Measurements from ENCODE around the gene C1QTNF12.

The C1QTNF12 gene

GRCh38 chr1:1228596-1229321, 17.8 kb downstream of the C1QTNF12 start:
- ChIA-PET CTCF (no interaction called here), POLR2A (no interaction called here)
- TF ChIP-seq SUZ12 (IDR thresholded peaks at IDR 0.05) = no peak
- no peak for TF ChIP-seq FOXA1 (IDR thresholded peaks at IDR 0.05)
- TF ChIP-seq HDGF (IDR thresholded peaks at IDR 0.05; ENCODE audit: borderline replicate concordance) = no peak
- TF ChIP-seq NFRKB (IDR thresholded peaks at IDR 0.05) = no peak
- no peak for TF ChIP-seq L3MBTL2 (conservative IDR thresholded peaks at IDR 0.05)
- no peak for TF ChIP-seq SP1 (IDR thresholded peaks at IDR 0.05)
- DNase-seq (ENCODE audit: extremely low spot score) = no peak

GRCh38 chr1:1228187-1228586, 18.3 kb downstream of the C1QTNF12 start:
- ChIA-PET CTCF (interaction anchor here (0.5 kb wide), 1 partner anchor 72 kb away, joined by 3 read pairs; no protein-coding TSS in a partner anchor), POLR2A (no interaction called here)
- DNase-seq (ENCODE audit: extremely low spot score) = no peak
- no peak for TF ChIP-seq HDGF (IDR thresholded peaks at IDR 0.05; ENCODE audit: borderline replicate concordance)
- TF ChIP-seq LEF1 (IDR thresholded peaks at IDR 0.05; ENCODE audit: borderline replicate concordance) = no peak
- no peak for TF ChIP-seq ZNF384 (IDR thresholded peaks at IDR 0.05)

GRCh38 chr1:1227386-1227785, 19.1 kb downstream of the C1QTNF12 start:
- ChIA-PET POLR2A (no interaction called here), CTCF (interaction anchor here (0.5 kb wide), 1 partner anchor 73 kb away, joined by 3 read pairs; no protein-coding TSS in a partner anchor)
- no peak for DNase-seq (ENCODE audit: extremely low spot score)
- TF ChIP-seq FOXM1 (IDR thresholded peaks at IDR 0.05; ENCODE audit: borderline replicate concordance) (no peak), NFRKB (IDR thresholded peaks at IDR 0.05) (no peak)

- no peak for TF ChIP-seq BHLHE40 (IDR thresholded peaks at IDR 0.05; ENCODE audit: borderline replicate concordance)
- no peak for TF ChIP-seq FOXK2 (IDR thresholded peaks at IDR 0.05)
- no peak for TF ChIP-seq SUZ12 (IDR thresholded peaks at IDR 0.05)
- no peak for TF ChIP-seq ZNF384 (IDR thresholded peaks at IDR 0.05)
- TF ChIP-seq HDGF (IDR thresholded peaks at IDR 0.05; ENCODE audit: borderline replicate concordance) = no peak
- TF ChIP-seq CTBP1 (IDR thresholded peaks at IDR 0.05; ENCODE audit: borderline replicate concordance) = no peak
- TF ChIP-seq L3MBTL2 (conservative IDR thresholded peaks at IDR 0.05) = no peak
- no peak for TF ChIP-seq NFRKB (IDR thresholded peaks at IDR 0.05)
- no peak for TF ChIP-seq LEF1 (IDR thresholded peaks at IDR 0.05; ENCODE audit: borderline replicate concordance)
- TF ChIP-seq FOXA1 (IDR thresholded peaks at IDR 0.05) = no peak
- TF ChIP-seq FOXM1 (IDR thresholded peaks at IDR 0.05; ENCODE audit: borderline replicate concordance) = no peak
- no peak for TF ChIP-seq PKNOX1 (IDR thresholded peaks at IDR 0.05)
- no peak for TF ChIP-seq TARDBP (IDR thresholded peaks at IDR 0.05)
- no peak for TF ChIP-seq SP1 (IDR thresholded peaks at IDR 0.05)
- no peak for TF ChIP-seq ARNT (IDR thresholded peaks at IDR 0.05)
- no peak for TF ChIP-seq ELF4 (IDR thresholded peaks at IDR 0.05)
- POLR2A ChIA-PET = no interaction called here
- CTCF ChIA-PET = no interaction called here
- DNase-seq (ENCODE audit: extremely low spot score) = no peak
These were observed 19.8 kb downstream of the C1QTNF12 start for GRCh38 chr1:1226566-1227362.

- CTCF ChIA-PET = no interaction called here
- POLR2A ChIA-PET = no interaction called here
- TF ChIP-seq ZNF384 (IDR thresholded peaks at IDR 0.05) (no peak), FOXM1 (IDR thresholded peaks at IDR 0.05; ENCODE audit: borderline replicate concordance) (no peak), L3MBTL2 (conservative IDR thresholded peaks at IDR 0.05) (no peak), ARNT (IDR thresholded peaks at IDR 0.05) (no peak), PKNOX1 (IDR thresholded peaks at IDR 0.05) (no peak), NFRKB (IDR thresholded peaks at IDR 0.05) (no peak)
- DNase-seq (ENCODE audit: extremely low spot score) = no peak
These were observed 20.6 kb downstream of the C1QTNF12 start for GRCh38 chr1:1225913-1226312.

- TF ChIP-seq SUZ12 (IDR thresholded peaks at IDR 0.05) (no peak), CTBP1 (IDR thresholded peaks at IDR 0.05; ENCODE audit: borderline replicate concordance) (no peak), NFRKB (IDR thresholded peaks at IDR 0.05) (no peak), ARNT (IDR thresholded peaks at IDR 0.05) (no peak), FOXA1 (IDR thresholded peaks at IDR 0.05) (no peak), FOXK2 (IDR thresholded peaks at IDR 0.05) (no peak), LEF1 (IDR thresholded peaks at IDR 0.05; ENCODE audit: borderline replicate concordance) (no peak), ZNF384 (IDR thresholded peaks at IDR 0.05) (no peak), HDGF (IDR thresholded peaks at IDR 0.05; ENCODE audit: borderline replicate concordance) (no peak), BHLHE40 (IDR thresholded peaks at IDR 0.05; ENCODE audit: borderline replicate concordance) (no peak), L3MBTL2 (conservative IDR thresholded peaks at IDR 0.05) (no peak), TARDBP (IDR thresholded peaks at IDR 0.05) (no peak), PKNOX1 (IDR thresholded peaks at IDR 0.05) (no peak), FOXM1 (IDR thresholded peaks at IDR 0.05; ENCODE audit: borderline replicate concordance) (no peak), SP1 (IDR thresholded peaks at IDR 0.05) (no peak), ELF4 (IDR thresholded peaks at IDR 0.05) (no peak)
- no peak for DNase-seq (ENCODE audit: extremely low spot score)
- ChIA-PET POLR2A (no interaction called here), CTCF (no interaction called here)
These were observed 21.2 kb downstream of the C1QTNF12 start for GRCh38 chr1:1225238-1225845.

Measured in HEK293T (cell line).